D721Med (cell line): ENCODE results near the gene TMEM221.

Experiments used
- DNase-seq: peaks from one replicate; pipeline ENCODE4 v3.0.0; 2011; ENCODE audit warnings: low spot score; ENCODE audit not compliant: insufficient read length
- FAIRE-seq: peaks from 2 replicates; lab custom pipeline; 2011; peaks lifted over from hg19 to GRCh38; lab: Jason Lieb, UNC
- CTCF ChIP-seq: IDR thresholded peaks from 2 replicates; pipeline ENCODE4 v1.5.1; 2012; ENCODE audit warnings: mild to moderate bottlenecking, control low read depth; ENCODE audit not compliant: insufficient read depth; ENCODE audit errors: missing control alignments

Gene TMEM221

GRCh38 chr19:17421942-17422341 lies 26.5 kb downstream of the TMEM221 start:
- TF ChIP-seq CTCF = no peak
- FAIRE-seq = no peak
- DNase-seq = no peak

DNA sequence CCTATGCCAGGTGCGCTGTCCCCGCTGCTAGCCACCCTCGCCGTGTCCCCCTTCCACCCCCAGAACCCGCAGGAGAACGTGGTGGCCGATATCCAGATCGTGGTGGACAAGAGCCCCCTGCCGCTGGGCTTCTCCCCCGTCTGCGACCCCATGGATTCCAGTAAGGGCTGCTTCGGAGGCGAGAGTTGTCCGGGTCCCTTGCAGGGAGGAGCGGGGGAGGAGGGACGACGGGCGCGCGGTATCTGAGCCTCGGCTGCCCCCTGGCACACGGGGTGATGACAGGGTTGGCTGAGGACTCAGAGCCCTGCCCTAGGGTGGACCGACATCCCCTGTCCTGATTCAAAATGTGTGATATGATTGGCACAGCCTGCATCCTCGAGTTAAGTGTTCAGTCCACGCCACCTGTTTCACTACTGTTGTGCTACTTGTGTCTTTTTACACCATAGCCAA lies 28.0 kb downstream of the TMEM221 start:
- peak; percentile 32 for TF ChIP-seq CTCF
- DNase-seq (peak; percentile 51), FAIRE-seq (no peak)

DNA sequence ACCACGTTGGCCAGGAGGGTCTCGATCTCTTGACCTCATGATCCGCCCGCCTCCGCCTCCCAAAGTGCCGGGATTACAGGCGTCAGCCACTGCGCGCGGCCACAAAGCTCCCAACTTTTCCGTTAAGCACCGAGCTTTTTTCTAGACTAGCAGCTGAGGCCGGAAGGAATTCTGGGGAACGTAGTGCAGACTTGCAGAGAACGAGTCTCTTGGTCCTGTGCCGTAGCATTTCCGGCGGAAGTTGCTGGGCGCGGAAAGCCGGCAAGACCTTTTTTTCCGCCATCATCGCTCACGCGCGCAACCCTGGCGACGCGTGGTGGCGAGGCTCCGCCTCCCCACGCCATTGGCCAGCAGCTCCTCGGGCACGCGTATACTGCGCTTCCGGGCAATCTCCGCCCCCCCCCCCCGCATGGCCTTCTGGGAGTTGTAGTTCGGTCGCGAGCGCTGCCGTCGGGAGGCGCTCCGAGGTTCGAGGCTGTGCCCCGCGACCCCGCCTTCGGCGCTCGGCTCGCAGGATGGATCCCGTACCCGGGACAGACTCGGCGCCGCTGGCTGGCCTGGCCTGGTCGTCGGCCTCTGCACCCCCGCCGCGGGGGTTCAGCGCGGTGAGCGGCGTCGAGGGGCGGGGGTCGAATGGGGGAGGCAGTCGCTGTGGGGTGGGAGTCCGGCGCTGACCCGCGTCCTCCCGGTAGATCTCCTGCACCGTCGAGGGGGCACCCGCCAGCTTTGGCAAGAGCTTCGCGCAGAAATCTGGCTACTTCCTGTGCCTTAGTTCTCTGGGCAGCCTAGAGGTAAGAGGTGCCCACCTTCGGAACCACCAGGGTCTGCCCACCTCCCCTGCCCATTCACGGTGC lies 28.6 kb downstream of the TMEM221 start, which contains the start of gene MVB12A:
Gene MVB12A (plus strand): TSS at position 427 of the 854 bp plus-strand sequence. CDS start 89 bp downstream, at position 516.
- peak; percentile 53 for FAIRE-seq

GRCh38 chr19:17419154-17419620 lies 29.3 kb downstream of the TMEM221 start:
- no peak for DNase-seq
- FAIRE-seq = peak; percentile 29

More for the DNA sequence above, 28.6 kb downstream of the TMEM221 start, which contains the start of gene MVB12A:
- peak; percentile 90 for DNase-seq
- no peak for TF ChIP-seq CTCF

DNA sequence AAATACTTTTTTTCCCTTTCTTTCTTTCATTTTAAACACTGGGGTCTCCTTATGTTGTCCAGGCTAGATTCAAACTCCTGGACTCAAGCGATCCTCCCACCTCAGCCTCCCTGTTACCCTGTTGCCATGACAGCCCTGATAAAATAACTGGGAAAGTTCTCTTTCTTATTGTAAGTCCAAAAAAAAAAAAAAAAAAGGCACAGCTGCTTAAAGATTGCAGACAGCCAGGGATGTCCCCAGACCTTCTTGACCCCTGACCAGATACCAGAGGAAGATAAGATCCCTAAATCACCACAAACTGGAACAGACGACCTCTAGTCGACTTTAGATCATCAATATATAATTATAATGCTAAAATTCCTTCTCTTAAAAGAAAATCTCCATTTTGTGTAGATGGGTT lies 29.8 kb downstream of the TMEM221 start:
- TF ChIP-seq CTCF = no peak
- DNase-seq = no peak
- FAIRE-seq = no peak

More at GRCh38 chr19:17419154-17419620, 29.3 kb downstream of the TMEM221 start:
- TF ChIP-seq CTCF = no peak

- TF ChIP-seq CTCF = no peak
- no peak for FAIRE-seq
- no peak for DNase-seq
Measured at GRCh38 chr19:17415121-17415520, 33.3 kb downstream of the TMEM221 start.

DNA sequence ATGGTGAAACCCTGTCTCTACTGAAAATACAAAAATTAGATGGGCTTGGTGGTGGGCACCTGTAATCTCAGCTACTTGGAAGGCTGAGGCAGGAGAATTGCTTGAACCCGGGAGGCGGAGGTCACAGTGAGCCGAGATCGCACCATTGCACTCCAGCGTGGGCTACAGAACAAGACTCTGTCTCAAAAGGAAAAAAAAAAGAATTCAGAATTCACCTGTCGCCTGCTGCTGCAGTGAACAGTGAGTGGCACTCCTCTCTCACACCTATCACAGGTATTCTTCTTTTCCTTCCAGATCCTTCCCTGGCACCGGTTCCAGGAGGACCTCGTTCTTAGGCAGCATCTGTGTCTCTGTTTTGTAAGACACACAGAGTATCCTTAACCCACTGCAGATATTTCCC lies 34.4 kb downstream of the TMEM221 start:
- TF ChIP-seq CTCF = no peak
- DNase-seq = no peak
- no peak for FAIRE-seq
